GM18519 (cell line): ENCODE data around the gene THUMPD1.
"Not testable (repeated sequence)": the region's sequence is repeated elsewhere in the genome, so short reads cannot be mapped to it uniquely, and the experiment has no call there.

ENCODE experiments used
- ATAC-seq: cut with Tn5 transposase; IDR thresholded peaks from one replicate; pipeline ENCODE4 v1.9.1; 2021; ENCODE audit warnings: mild to moderate bottlenecking, moderate library complexity; ENCODE audit not compliant: unreplicated experiment, low FRiP score

Gene THUMPD1, protein sequence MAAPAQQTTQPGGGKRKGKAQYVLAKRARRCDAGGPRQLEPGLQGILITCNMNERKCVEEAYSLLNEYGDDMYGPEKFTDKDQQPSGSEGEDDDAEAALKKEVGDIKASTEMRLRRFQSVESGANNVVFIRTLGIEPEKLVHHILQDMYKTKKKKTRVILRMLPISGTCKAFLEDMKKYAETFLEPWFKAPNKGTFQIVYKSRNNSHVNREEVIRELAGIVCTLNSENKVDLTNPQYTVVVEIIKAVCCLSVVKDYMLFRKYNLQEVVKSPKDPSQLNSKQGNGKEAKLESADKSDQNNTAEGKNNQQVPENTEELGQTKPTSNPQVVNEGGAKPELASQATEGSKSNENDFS

DNA sequence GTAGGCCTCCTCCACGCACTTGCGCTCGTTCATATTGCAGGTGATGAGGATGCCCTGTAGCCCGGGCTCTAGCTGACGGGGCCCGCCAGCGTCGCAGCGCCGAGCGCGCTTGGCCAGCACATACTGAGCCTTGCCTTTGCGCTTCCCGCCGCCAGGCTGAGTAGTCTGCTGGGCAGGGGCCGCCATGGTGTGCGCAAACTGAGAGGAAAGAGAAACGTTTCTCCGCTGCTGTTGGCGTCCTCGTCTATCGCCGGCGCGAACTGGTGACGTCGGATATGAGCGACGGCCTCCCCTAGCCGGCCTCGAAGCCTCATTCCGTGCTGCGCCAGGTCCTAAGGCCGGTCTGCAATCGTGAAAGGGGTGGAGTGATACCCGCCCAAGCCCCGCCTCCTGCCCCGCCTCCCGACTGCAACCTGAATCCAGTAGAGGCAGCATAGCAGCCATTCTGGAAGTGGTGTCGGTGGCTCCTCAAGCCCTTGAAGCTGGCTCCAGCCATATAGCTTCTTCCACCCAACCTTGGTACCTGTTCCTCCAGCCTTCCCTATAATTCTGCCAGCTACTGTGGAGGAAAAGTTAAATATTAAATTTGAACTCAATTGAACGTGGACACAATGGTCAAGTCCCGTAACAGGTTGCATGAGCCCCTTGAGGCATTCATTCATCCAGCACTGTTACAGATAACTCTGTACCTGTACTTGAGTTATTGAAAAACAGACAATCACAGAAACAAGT is at the start of gene THUMPD1:
Gene THUMPD1, minus strand, starts transcription at position 265 of the 732 bp plus-strand sequence. Its CDS starts 79 bp downstream, at position 186.
- ATAC-seq, result peak; percentile 59

DNA sequence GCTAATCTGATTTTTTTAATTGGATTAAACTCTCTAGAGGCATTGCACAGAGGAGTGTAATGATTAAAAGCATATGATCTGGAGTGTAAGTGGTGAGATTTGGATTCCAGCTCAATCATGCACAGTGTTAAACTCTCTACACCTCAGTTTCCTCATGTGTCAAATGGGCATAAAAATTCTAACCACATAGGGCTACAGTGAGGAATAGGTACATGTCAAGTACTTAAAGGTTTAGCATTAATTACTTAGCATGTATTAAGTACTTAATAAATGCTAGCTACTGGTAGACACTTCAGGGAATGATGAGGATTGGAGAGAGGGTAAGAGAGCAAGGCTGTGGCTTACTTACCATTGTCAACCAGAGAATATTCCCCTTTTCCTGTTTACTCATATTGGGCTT is 47.5 kb upstream of the THUMPD1 start:
- ATAC-seq, result no peak

DNA sequence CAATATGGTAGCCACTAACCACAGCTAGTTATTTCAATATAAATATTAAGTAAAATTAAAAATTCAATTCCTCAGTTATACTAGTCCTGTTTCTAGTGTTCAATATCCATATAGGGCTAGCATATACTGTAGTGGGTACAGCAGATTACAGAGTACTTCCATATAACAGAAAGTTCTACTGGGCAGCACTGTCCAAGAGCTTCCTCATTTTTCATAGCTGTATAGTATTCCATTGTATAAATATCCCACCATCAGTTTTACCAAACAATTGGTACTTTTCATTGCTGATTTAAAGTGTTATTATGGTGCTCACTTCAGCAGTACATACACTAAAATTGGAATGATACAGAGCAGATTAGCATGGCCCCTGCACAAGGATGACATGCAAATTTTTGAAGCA is 42.6 kb upstream of the THUMPD1 start:
- no peak for ATAC-seq

DNA sequence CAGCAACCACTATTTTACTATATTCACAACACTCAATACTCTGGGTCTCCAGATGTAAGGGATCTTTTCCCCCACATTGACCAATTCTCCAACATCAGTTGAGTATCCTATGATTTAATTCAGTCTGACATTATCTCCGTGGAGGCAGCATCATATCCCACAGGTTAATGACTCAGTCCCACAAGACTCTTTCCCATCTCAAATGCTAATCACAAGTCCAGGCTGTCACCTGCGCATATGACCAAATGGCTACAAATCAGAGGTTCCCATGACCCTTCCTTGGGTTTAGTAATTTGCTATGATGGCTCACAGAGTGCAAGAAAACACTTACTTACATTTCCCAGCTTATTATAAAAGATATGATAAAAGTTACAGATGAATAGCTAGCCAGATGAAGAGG is 40.9 kb upstream of the THUMPD1 start:
- no peak for ATAC-seq

DNA sequence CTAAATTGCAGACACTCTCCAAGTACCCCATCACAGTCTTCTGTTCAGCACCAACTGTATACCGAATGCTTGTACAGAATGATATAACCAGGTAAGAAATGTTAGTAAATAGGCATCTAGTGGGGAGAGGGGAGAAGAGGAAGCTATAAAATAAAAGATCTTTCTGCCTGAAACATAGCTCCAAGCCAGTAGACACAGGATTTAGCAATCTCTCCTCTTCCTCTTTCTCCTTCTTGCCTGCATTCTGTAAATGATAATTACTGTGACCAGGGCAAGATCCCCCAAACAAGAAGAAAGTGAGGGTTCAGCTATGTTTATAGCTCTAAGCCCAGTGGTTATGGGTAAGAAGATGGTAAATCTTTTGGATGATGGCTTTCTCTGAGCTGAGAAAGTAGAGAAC is 40.1 kb upstream of the THUMPD1 start:
- no peak for ATAC-seq

DNA sequence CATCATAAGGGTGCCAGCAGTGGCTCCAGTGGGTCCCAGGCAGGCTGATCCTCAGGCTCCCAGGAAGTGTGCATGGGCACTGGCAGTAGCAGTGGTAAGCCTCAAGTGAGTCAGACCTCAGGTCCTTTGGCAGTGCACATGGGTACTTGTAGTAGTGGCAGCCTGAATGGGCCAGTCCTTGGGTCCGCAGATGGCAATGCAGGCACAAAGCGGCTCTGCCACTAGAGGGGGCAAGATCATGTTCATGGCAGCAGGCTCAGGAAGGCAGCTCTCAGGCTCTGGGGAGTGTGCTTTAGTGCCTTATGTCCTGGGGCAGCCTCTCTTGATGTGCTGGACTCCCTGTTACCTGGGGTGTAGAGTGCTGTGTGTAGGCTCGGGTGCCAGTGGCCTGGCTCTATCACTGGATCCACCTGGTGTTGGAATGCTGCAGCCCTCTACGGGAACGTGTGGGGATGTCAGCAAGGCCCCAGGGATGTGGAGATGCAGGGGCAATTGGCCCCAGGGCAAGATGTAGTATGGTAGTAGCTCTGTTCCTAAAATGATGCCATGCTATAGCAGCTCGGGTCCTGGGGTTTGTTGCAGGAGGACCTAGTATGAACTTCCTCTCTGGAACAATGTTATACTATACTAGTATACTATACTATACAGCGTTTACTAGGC is 33.2 kb upstream of the THUMPD1 start:
- peak; percentile 56 for ATAC-seq

DNA sequence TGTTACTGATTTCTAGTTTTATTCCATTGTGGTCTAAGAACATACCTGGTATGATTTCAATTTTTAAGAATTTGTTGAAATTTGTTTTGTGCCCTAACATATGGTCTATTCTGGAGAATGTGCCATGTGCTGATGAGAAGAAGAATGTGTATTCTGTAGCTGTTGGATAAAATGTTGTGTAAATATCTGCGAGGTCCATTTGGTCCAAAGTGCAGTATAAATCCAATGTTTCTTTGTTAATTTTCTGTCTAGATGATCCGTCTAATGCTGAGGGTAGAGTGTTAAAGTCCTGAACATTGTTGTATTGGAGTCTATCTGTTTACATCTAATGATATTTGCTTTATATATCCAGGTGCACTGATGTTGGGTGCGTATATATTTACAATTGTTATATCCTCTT is 32.1 kb upstream of the THUMPD1 start:
- no peak for ATAC-seq

DNA sequence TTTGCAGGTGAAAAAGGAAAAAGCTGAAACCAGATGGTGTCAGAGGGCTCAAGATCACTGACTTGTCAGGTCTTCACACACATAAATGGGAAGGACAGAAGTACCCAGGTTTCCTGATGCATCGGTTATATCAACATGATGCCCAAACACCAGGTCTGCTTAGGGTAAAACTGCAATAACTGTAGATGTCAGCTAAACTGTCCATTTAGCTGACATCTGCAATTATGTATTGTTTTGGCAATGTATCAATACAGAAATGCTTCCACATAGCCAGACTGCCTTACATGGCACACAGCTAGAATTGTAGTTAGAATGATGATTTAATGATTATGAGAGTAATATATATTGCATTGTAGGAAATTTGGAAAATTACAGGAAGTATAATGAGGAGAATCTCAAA is 27.2 kb upstream of the THUMPD1 start:
- ATAC-seq, result no peak

DNA sequence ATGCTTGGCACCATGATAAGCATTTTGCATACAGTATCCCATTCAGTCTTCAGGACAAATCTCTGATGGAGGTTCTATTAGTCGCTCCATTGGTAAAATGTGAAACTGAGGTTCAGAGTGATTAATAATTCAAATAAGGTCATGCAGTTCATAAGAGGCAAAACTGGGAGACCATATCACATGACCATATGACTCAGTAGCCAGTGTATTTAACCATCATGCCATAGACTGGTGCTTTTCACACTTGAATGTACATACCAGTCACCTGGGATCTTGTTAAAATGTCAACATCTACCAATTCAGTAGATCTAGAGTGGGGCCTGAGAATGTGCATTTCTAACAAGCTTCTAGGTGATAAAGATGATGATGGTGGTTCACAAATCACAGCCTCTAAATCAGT is 26.5 kb upstream of the THUMPD1 start:
- ATAC-seq, result no peak

DNA sequence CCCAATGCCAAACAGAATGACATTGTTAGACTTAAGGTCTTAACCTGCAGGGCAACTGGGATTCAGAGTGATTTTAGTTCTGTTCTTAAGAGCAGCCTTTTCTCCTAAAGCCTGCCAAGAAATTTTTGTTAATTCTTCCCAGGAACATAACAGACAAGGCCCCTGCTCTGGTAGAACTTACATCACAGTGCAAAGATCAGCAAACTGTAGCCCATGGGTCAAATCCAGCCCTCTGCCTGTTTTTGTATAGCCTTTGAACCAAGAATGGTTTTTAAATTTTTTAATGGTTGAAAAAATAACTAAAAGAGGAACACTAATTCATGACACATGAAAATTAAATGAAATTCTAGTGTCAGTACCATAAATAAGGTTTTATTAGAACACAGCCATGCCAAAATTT is 26.0 kb upstream of the THUMPD1 start:
- ATAC-seq, result no peak

DNA sequence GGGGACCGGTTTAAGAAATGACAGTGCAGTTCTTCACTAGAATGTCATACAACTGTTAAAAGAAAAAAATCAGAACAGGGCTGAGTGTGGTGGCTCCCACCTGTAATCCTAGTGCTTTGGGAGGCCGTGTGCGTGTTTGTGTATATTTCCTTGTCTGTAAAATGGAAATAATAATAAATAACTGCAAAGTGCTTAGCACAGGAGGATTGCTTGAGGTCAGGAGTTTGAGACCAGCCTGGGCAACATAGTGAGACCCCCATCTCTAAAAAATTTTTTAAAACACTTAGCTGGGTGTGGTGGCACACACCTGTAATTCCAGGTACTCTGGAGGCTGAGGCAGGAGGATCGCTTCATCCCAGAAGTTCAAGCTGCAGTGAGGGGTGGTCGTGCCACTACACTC is 24.7 kb upstream of the THUMPD1 start:
- ATAC-seq, result no peak

DNA sequence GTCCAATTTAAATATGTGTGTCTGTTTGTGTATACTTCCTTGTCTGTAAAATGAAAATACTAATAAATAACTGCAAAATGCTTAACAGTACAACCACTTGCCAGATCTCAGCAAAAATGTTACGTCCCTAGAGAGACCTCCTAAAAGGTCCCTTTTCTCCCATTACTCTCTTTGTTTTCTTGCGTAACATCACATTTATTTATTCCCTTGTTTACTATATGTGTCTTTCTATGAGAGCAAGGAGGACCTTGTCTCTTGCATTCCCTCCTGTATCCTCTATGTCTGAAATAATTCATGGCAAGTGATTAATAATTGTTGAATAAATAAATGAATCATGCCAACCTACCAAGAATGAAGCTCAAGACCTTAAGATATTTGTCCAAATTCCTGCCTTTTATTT is 24.1 kb upstream of the THUMPD1 start:
- no peak for ATAC-seq

DNA sequence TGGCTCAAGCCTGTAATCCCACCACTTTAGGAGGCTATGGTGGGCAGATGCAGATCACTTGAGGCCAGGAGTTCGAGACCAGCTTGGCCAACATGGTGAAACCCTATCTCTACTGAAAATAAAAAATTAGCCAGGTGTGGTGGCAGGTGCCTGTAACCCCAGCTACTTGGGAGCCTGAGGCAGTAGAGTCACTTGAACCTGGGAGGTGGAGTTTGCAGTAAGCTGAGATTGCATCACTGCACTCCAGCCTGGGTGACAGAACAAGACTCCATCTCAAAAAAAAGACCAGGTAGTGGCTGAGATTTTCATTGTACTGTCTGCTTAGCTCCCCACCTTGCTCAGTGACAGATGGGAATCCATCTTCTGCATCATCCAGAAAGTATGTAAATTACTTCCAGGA is 22.8 kb upstream of the THUMPD1 start:
- not testable (repeated sequence) for ATAC-seq

DNA sequence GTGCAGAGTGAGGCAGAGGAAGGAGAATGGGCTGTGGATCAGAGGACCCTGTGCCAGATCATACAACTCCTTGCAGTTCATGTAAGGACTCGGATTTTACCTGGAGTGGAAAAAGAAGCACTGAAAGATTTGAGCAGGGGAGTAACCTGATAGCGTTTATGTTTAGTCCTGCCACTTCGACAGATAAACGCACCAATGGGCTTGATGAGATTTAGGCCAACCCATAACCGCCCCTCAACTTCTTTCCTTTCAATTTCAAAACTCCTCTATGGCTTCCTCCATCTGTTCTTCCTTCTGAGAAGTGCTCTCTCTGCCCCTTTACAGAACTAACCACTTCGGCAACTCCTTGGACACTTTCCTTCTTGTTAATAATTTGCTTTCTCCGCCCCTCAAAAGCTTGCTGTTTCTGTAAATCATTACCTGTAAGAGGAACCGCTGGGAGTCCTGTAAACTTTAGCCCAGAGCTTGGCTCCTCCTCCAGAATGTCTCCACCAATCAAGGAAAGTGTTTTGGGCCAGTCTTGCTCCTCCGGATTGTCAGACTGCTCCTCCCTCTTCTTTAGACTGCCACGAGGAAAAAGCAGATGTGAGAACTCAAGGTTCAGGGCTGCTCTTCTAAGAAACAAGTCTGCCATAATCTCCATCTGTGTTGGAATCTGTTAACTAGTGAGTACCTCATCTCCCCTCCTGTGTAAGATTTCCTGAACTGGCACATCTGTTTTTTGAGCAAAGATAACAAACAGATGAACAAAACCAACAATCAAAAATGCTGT is 22.0 kb upstream of the THUMPD1 start, which contains the start of gene ACSM3:
Gene ACSM3, plus strand, starts transcription at position 554 of the 772 bp plus-strand sequence. CDS start 6,021 bp downstream, outside the sequence.
- peak; percentile 93 for ATAC-seq

DNA sequence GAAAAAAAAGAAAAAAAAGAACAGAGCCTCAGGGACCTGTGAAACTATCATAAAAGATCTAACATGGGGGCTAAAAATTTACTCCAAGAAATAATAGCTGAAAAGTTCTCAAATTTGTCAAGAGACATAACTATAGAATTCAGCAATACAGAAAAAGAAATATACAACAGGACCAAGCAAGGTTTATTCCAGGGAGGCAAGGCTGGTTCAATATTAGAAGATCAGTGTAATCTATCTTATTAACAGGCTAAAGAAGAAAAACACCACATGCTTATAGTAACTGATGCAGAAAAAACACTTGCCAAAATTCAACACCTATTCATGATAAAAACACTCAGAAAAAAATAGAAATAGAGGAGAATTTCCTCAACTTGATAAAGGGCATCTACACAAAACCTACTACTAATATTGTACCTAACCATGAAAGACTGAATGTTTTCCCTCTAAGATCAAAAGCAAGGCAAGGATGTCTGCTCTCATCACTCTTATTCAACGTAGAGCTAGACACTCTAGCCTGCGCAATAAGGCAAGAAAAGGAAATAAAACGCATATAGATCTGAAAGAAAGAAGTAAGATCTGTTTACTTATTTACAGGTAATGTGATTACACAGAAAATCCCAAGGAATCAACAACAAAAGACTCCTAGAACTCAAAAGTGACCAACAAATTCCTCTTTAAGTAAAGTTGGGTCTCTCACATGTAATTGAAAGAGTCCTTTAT is 20.9 kb upstream of the THUMPD1 start:
- ATAC-seq, result no peak

DNA sequence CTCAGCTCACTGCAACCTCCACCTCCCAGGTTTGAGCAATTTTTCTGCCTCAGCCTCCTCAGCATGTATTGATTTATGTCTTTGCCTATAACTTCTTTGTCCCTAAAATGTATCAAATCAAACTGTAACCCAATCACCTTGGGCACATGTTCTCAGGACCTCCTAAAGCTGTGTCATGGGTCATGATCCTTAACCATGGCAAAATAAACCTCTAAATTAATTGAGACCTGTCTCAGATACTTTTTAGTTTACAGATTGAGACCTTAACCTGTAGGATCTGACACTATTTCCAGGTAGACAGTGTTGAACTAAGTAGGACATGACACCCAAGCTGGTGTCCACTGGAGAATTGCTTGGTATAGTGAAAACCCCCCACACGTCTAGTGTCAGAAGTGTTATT is 19.6 kb upstream of the THUMPD1 start:
- ATAC-seq, result no peak

DNA sequence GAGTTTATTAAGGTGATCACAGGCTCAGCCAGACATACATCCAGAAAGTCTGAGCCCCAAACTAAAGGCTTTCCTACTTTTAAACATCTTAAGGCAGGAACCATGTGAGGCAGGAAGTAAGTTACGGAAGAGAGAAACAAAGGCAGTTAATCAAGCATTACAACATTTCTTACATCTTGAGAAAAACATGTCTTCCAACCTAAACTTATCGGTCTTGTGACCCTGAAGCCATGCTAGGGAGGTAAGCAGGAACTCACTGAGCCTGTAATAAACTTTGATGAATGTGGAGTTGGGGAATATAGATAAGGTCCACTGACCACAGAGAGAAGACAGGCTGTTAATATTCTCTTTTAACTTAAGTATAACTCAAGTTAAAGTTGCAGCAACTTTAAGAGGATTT is 18.7 kb upstream of the THUMPD1 start:
- no peak for ATAC-seq

DNA sequence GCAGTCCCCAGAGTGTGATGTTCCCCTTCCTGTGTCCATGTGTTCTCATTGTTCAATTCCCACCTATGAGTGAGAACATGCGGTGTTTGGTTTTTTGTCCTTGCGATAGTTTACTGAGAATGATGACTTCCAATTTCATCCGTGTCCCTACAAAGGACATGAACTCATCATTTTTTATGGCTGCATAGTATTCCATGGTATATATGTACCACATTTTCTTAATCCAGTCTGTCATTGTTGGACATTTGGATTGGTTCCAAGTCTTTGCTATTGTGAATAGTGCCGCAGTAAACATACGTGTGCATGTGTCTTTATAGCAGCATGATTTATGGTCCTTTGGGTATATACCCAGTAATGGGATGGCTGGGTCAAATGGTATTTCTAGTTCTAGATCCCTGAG is 14.2 kb upstream of the THUMPD1 start:
- ATAC-seq, result not testable (repeated sequence)

DNA sequence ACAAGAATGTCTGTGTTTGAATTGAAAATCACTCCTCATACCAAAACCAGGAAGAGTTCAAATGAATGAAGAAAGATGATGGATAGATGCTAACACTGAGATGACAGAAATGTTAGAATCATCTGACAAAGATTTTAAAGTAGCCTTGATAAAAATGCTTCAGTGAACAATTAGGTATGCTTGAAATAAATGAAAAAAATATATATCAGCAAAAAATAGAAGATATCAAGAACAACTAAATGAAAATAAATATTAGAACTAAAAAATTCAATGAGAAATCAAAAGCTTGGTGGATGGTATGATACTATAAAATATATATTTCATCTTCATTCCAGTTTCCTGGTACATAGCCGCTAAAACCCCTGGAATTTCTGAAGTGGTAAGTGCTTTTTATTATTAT is 13.6 kb upstream of the THUMPD1 start:
- ATAC-seq, result no peak

DNA sequence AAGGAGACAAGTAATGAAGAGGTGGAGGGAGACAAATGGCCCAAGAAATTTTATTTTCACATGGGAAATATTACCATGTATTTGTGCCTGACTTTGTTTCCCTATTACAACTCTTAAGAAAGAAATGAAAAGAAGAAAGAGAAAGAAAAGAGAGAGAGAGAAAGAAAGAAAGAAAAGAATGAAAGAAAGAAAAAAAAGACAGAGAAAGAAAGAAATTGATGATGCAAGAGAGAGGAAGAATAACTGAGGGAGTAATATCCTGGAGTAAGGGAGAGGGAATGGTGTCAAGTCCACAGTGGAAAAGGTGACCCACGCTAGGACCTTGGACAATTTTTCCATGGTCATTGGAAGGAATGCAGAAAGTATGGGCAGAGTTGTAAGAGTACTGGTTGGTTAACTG is 12.1 kb upstream of the THUMPD1 start:
- ATAC-seq, result no peak
